Uterus (tissue), 4 donors: ENCODE measurements around the gene NUDT13. TPM values are rescaled to one million over a fixed set of nuclear protein-coding genes. Genes with fewer than 3 reads are reported as not detected.

Experiments
- DNase-seq, 2 donors: peaks; one replicate each; pipeline ENCODE4 v3.0.0-alpha.2; 2019 to 2020
- H3K27ac ChIP-seq, 2 donors: fragments of 200-600 bp; sonication (generic); 1 replicate in 1 of 2; 2 replicates in 1 of 2; pipeline ENCODE4 v1.5.1; 2016 to 2018
- H3K27me3 ChIP-seq, 2 donors: fragments of 200-600 bp; sonication (generic); one replicate each; pipeline ENCODE4 v1.5.1; 2018 to 2019; ENCODE audit warnings: control low read depth in 1 of 2
- H3K36me3 ChIP-seq, 2 donors: fragments of 200-600 bp; sonication (generic); one replicate each; pipeline ENCODE4 v1.5.1; 2019; ENCODE audit warnings: control low read depth in 1 of 2
- H3K4me1 ChIP-seq, 2 donors: fragments of 200-600 bp; sonication (generic); one replicate each; pipeline ENCODE4 v1.5.1; 2018 to 2019; ENCODE audit warnings: control low read depth in 1 of 2
- H3K4me3 ChIP-seq, 2 donors: fragments of 200-600 bp; sonication (generic); 1 replicate in 1 of 2; 2 replicates in 1 of 2; pipeline ENCODE4 v1.5.1; 2018 to 2019; ENCODE audit warnings: mild to moderate bottlenecking in 1 of 2
- H3K9me3 ChIP-seq, 2 donors: fragments of 200-600 bp; sonication (generic); one replicate each; pipeline ENCODE4 v1.5.1; 2019; ENCODE audit warnings: control low read depth in 1 of 2
- CTCF ChIP-seq, 4 experiments: fragments of 200-600 bp in 2 of 4; fragments of 450-650 bp in 2 of 4; sonication (generic) in 2 of 4; IDR thresholded peaks; one replicate each; pipeline ENCODE4 v1.5.1; 2016 to 2019; ENCODE audit warnings: antibody characterized with exemption in 4 of 4, mild to moderate bottlenecking in 2 of 4, moderate library complexity in 1 of 4
- POLR2A ChIP-seq, 2 donors: fragments of 450-650 bp; IDR thresholded peaks; one replicate each; pipeline ENCODE4 v1.6.1; 2016; ENCODE audit warnings: antibody characterized with exemption in 2 of 2, mild to moderate bottlenecking in 1 of 2, moderate library complexity in 1 of 2
- intact Hi-C: fragments of 100-400 bp; cut with DNase I; formaldehyde crosslinking; loops from one replicate; pipeline ENCODE4 v1.15.1; 2023; ENCODE audit warnings: low total_unique reads
- total RNA-seq, 4 donors: library from RNA; depleted of rRNA in 3 of 4; stranded (reverse); fragments of >200 nt in 3 of 4; gene quantifications; one replicate each; pipeline versions ENCODE4 v1.1.0 to v1.2.4, GENCODE V29; 2014 to 2023
- donor health status: DM: yes; HTN: yes; CAD: no.

NUDT13 gene
- total RNA-seq, 4 donors from 2014 or later = 0.51 to 1.8 (median 1.1) TPM; not detected in 1

GRCh38 chr10:73119457-73119856, 9.2 kb downstream of the NUDT13 start:
- no peak for DNase-seq
- Histone ChIP-seq H3K36me3 (no peaks in the 10 kb centered on the region), H3K4me1 (no peaks in the 10 kb centered on the region), H3K9me3 (no peaks in the 10 kb centered on the region), H3K27ac (no peak overlapping the region), H3K27me3 (no peaks in the 10 kb centered on the region), H3K4me3 (no peak overlapping the region)
- intact Hi-C loops = no loop called here
- TF ChIP-seq POLR2A (IDR thresholded peaks at IDR 0.05) = no peak
- TF ChIP-seq CTCF (IDR thresholded peaks at IDR 0.05) = no peak

- intact Hi-C loops = no loop called here
- Histone ChIP-seq H3K27ac (no peak overlapping the region), H3K4me1 (no peaks in the 10 kb centered on the region), H3K36me3 (no peaks in the 10 kb centered on the region), H3K4me3 (no peak overlapping the region), H3K27me3 (no peaks in the 10 kb centered on the region), H3K9me3 (no peaks in the 10 kb centered on the region)
- no peak for DNase-seq
- TF ChIP-seq POLR2A (IDR thresholded peaks at IDR 0.05) (no peak), CTCF (IDR thresholded peaks at IDR 0.05) (no peak)
Observed at GRCh38 chr10:73119952-73120351, 9.7 kb downstream of the NUDT13 start.

GRCh38 chr10:73126343-73126742, 16.1 kb downstream of the NUDT13 start:
- Histone ChIP-seq H3K27ac (no peak overlapping the region), H3K4me1 (no peaks in the 10 kb centered on the region), H3K27me3 (no peaks in the 10 kb centered on the region), H3K4me3 (no peak overlapping the region), H3K9me3 (no peaks in the 10 kb centered on the region), H3K36me3 (no peaks in the 10 kb centered on the region)
- TF ChIP-seq POLR2A (IDR thresholded peaks at IDR 0.05) = no peak
- TF ChIP-seq CTCF (IDR thresholded peaks at IDR 0.05) = no peak
- intact Hi-C loops = no loop called here
- DNase-seq = no peak

- DNase-seq = no peak
- Histone ChIP-seq H3K4me3 (no peak overlapping the region), H3K27me3 (no peaks in the 10 kb centered on the region), H3K27ac (peak overlapping the region in 1 of 2 donors; percentile 50), H3K4me1 (no peaks in the 10 kb centered on the region), H3K36me3 (no peaks in the 10 kb centered on the region), H3K9me3 (no peaks in the 10 kb centered on the region)
- intact Hi-C loops = no loop called here
- TF ChIP-seq CTCF (IDR thresholded peaks at IDR 0.05) (no peak), POLR2A (IDR thresholded peaks at IDR 0.05) (no peak)
Observed at GRCh38 chr10:73131301-73131700, 21.0 kb downstream of the NUDT13 start.

- peak overlapping the region in 1 of 2 donors; percentile 50 for H3K27ac ChIP-seq
- no peaks in the 10 kb centered on the region for H3K4me1 ChIP-seq
- H3K36me3 ChIP-seq = no peaks in the 10 kb centered on the region
- DNase-seq = no peak
- TF ChIP-seq POLR2A (IDR thresholded peaks at IDR 0.05) = no peak
- no peak for TF ChIP-seq CTCF (IDR thresholded peaks at IDR 0.05)
- H3K9me3 ChIP-seq = no peaks in the 10 kb centered on the region
- intact Hi-C loops = no loop called here
- no peaks in the 10 kb centered on the region for H3K27me3 ChIP-seq
- no peak overlapping the region for H3K4me3 ChIP-seq
Observed at GRCh38 chr10:73131913-73132686, 21.8 kb downstream of the NUDT13 start.
